Lower lobe of right lung (tissue), 2 donors: ENCODE data around the gene UGT1A8. TPM values are rescaled to one million over a fixed set of nuclear protein-coding genes. Genes with fewer than 3 reads are reported as not detected.
A peak's percentile ranks its signal among the peaks of the same experiment; 100 is the strongest.

Source experiments
- ATAC-seq, 2 donors: fragments of 200-7000 bp; cut with Tn5 transposase; one replicate each; pipeline ENCODE4 v1.9.1; 2020 to 2022; ENCODE audit warnings: mild to moderate bottlenecking in 2 of 2, moderate library complexity in 2 of 2
- DNase-seq: peaks from one replicate; pipeline ENCODE4 v3.0.0-alpha.2; 2020
- H3K27ac ChIP-seq: fragments of 200-600 bp; one replicate; pipeline ENCODE4 v1.8.0; 2022
- H3K27me3 ChIP-seq: fragments of 200-600 bp; one replicate; pipeline ENCODE4 v1.8.0; 2022; ENCODE audit warnings: low read depth
- H3K36me3 ChIP-seq: fragments of 200-600 bp; one replicate; pipeline ENCODE4 v1.8.0; 2022; ENCODE audit warnings: mild to moderate bottlenecking
- H3K4me1 ChIP-seq: fragments of 200-600 bp; one replicate; pipeline ENCODE4 v1.8.0; 2022
- H3K4me3 ChIP-seq: fragments of 200-600 bp; one replicate; pipeline ENCODE4 v1.8.0; 2022; ENCODE audit warnings: mild to moderate bottlenecking
- H3K9me3 ChIP-seq: fragments of 200-600 bp; one replicate; pipeline ENCODE4 v1.8.0; 2022
- CTCF ChIP-seq: fragments of 200-600 bp; IDR thresholded peaks from one replicate; pipeline ENCODE4 v1.8.0; 2022; ENCODE audit warnings: antibody characterized with exemption, mild to moderate bottlenecking
- intact Hi-C: fragments of 100-400 bp; cut with DNase I; formaldehyde crosslinking; loops from one replicate; pipeline ENCODE4 v1.11.0; 2022
- total RNA-seq: library from RNA; stranded (reverse); fragmentation: NEBNext Ultra II Directional; extraction: Animal tissue kit (Norgen Biotek cat#: 25700); gene quantifications from one replicate; pipeline ENCODE4 v1.2.1, GENCODE V29; 2021
- donor health status: DM: no; HTN: yes; CAD: no; lungs with severe emphysema.

Gene UGT1A8
- total RNA-seq, 1 donor from 2014 or later, result not detected

GRCh38 chr2:233800208-233800607, 182.8 kb downstream of the UGT1A8 start:
- ATAC-seq (no peak), DNase-seq (no peak)
- Histone ChIP-seq H3K27ac (no peak overlapping the region), H3K4me1 (no peaks in the 10 kb centered on the region), H3K4me3 (no peak overlapping the region), H3K36me3 (no peaks in the 10 kb centered on the region), H3K27me3 (no peaks in the 10 kb centered on the region), H3K9me3 (no peaks in the 10 kb centered on the region)
- TF ChIP-seq CTCF, result no peak
- intact Hi-C loops, result no loop called here

- intact Hi-C loops, result no loop called here
- H3K9me3 ChIP-seq, result no peaks in the 10 kb centered on the region
- no peak for DNase-seq
- no peak for TF ChIP-seq CTCF
- no peak overlapping the region for H3K27ac ChIP-seq
- no peak overlapping the region for H3K4me3 ChIP-seq
- no peak for ATAC-seq
- no peaks in the 10 kb centered on the region for H3K36me3 ChIP-seq
- no peaks in the 10 kb centered on the region for H3K27me3 ChIP-seq
- H3K4me1 ChIP-seq, result no peaks in the 10 kb centered on the region
Measured at GRCh38 chr2:233801357-233802131, 184.1 kb downstream of the UGT1A8 start.

GRCh38 chr2:233802132-233802815, 184.8 kb downstream of the UGT1A8 start:
- H3K4me1 ChIP-seq, result no peaks in the 10 kb centered on the region
- H3K27ac ChIP-seq, result no peak overlapping the region
- no peak overlapping the region for H3K4me3 ChIP-seq
- no peak for TF ChIP-seq CTCF
- no peaks in the 10 kb centered on the region for H3K27me3 ChIP-seq
- H3K36me3 ChIP-seq, result no peaks in the 10 kb centered on the region
- ATAC-seq (no peak), DNase-seq (no peak)
- no peaks in the 10 kb centered on the region for H3K9me3 ChIP-seq
- intact Hi-C loops, result no loop called here

GRCh38 chr2:233803292-233803911, 186.0 kb downstream of the UGT1A8 start:
- Histone ChIP-seq H3K9me3 (no peaks in the 10 kb centered on the region), H3K27ac (no peak overlapping the region), H3K27me3 (no peaks in the 10 kb centered on the region), H3K36me3 (no peaks in the 10 kb centered on the region), H3K4me3 (no peak overlapping the region), H3K4me1 (no peaks in the 10 kb centered on the region)
- intact Hi-C loops, result no loop called here
- no peak for TF ChIP-seq CTCF
- no peak for DNase-seq
- no peak for ATAC-seq

GRCh38 chr2:233803994-233804393, 186.6 kb downstream of the UGT1A8 start:
- no peak overlapping the region for H3K27ac ChIP-seq
- peak; percentile 21 for DNase-seq
- intact Hi-C loops, result no loop called here

More at GRCh38 chr2:233803994-233804393, 186.6 kb downstream of the UGT1A8 start:
- no peak overlapping the region for H3K4me3 ChIP-seq
- no peak for TF ChIP-seq CTCF
- no peaks in the 10 kb centered on the region for H3K9me3 ChIP-seq
- no peaks in the 10 kb centered on the region for H3K36me3 ChIP-seq
- no peaks in the 10 kb centered on the region for H3K4me1 ChIP-seq
- no peaks in the 10 kb centered on the region for H3K27me3 ChIP-seq
- no peak for ATAC-seq
